HG03342 (cell line): ENCODE measurements around the gene SLC39A9.
"Not testable (repeated sequence)": the region's sequence is repeated elsewhere in the genome, so short reads cannot be mapped to it uniquely, and the experiment has no call there.

Experiments
- ATAC-seq: cut with Tn5 transposase; IDR thresholded peaks from one replicate; pipeline ENCODE4 v1.9.1; 2021; ENCODE audit warnings: mild to moderate bottlenecking, moderate library complexity; ENCODE audit not compliant: unreplicated experiment

Gene SLC39A9

DNA sequence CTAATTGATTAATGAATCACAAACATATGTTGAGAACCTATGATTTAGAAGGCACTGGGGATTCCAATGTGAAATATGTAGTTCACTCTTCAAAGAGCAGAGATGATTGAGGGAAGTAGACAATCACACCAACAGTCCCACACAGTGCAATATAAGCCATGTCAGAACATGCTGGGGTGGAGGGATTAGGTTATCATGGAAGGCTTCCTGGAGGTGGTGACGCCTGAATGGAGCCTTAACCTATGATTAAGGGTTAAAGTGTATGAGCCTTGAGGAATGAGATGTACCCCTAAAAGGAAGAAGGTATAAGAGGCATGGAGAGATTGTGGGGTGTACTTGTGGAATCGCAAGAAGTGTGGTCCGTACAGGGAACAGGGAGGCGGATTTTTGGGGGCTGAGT, 31.7 kb upstream of the SLC39A9 start:
- ATAC-seq, result no peak

DNA sequence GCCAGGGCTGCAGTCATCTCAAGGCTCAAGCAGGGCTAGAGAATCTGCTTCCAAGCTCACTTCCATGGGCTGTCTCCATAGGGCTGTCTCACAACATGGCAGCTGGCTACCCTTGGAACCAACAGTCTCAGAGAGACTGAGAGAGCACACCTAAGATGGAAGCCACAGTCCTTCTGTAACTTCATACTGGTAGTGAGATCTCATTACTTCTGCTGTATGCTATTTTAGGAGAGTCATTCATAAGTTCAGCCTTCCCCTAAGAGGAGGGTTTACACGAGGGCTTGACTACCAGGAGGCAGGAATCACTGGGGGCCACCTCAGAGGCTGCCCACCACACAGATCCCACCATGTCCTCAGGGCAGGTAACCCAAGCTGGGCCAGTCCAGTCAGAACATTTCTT, 30.1 kb upstream of the SLC39A9 start:
- no peak for ATAC-seq

DNA sequence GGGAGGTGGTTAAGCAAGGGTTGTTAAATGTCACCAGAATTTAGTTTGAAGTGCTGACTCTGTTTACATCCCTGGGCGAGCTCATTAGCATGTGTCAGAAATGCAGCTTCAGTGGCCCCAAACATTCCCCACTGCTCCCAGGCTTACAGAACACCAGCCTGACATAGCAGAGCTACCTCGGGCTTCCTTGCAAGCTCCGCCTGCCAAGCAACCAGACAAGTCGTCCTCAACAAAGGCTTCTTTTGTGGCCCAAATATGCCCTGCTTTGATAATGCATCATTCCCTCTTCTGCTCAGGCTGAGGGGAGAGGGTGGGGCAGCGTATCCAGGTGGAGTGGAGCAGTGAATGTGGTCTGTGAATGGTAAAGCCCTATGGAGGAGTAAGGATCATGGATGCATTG, 28.4 kb upstream of the SLC39A9 start:
- no peak for ATAC-seq

DNA sequence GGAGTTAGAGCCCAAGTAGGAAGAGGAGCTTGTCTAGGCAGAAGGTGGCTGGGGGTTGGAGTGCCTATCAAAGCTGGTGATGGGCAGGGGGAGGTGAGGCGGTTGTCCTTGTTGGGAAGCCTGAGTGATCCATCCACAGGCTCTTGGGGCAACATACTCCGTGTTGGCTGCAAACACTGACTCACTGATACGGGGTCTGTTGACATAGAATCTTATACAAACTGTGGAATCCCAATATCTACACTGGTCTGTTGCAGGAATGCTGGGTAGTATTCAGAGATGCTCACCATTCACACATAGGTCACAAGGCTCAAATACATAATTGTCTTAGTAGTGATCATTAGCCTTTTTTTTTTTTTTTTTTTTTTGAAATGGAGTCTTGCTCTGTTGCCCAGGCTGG, 26.3 kb upstream of the SLC39A9 start:
- ATAC-seq, result no peak

DNA sequence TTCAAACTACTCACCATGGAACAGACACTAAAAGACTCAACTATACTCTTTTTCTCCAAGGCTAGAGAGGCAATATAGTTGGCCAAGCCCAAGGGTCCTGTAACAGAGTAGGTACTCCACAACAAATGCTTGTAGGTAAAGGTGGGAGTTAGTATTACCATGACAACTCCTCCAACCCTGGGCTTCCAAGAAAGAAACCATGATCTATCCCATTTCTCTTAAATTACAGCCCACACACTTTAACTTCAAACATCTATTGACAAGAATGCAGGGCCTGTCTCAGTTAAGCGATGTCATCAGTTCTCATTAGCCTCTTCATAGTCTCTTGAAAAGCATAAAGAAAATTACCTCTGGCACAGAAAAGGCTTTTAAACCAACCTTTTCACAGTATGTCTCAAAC, 25.4 kb upstream of the SLC39A9 start:
- no peak for ATAC-seq

DNA sequence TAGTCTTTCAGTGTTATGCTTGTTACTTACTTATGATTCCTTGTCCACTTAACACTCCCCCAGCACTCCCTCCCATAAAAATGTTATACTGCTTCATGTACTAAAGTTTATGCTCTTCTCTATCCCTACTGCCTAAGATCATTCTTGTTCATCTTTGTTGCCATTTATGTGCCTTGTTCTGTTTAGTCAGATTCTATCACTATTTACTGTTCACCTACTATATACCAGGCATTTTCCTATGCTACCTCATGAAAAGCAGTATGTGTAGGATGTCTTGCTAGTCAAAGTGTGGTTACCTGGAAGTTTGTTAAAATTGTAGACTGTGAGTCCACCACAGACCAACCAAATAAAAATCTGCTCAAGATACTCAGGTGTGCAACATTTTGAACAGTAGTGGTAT, 24.3 kb upstream of the SLC39A9 start:
- ATAC-seq, result no peak

DNA sequence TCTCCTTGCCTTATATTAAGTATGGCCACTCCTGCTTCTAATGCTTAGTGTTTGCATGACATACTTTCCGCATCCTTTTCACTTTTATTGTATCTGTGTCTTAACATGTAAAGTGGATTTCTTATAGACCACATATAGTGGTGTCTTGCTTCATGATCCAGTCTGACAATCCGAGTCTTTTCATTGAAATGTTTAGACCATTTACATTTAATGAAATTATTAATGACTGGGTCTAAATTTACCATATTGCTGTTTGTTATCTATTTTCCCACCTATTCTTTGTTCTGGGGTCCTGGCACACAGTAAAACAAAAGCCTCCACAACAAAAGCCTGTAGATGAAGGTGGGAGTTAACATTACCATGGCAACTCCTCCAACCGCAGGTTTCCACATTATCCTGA, 23.3 kb upstream of the SLC39A9 start:
- no peak for ATAC-seq

DNA sequence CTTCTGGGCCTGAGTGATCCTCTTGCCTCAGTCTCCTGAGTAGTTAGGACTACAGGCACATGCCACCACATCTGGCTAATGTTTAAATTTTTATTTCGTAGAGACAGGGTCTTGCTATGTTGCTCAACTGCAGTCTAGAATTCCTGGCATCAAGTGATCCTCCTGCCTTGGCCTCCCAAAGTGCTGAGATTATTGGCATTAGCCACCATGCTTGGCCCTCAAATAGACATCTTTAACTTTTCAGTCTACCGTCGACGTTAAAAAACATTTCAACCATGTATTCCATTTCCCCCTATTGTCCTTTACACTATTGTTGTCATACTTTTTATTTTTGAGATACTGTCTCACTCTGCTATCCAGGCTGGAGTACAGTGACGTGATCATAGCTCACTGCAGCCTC, 22.8 kb upstream of the SLC39A9 start:
- ATAC-seq, result no peak

DNA sequence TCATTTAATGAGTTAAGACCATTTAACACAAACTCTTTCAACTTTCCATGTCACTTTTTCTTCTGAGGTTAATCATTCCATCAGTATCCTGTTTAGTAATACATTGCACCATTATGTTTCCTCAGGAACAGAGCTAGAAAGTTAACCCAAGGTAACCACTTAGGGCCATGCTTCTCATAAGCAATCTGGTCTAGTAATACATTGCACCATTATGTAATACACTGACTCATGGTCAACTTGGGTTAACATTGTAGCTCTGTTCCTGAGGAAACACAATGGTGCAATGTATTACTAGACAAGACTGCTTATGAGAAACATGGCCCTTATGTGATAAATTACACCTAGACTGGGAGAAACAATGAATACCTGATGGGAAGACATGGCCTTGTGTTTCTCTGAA, 22.1 kb upstream of the SLC39A9 start:
- ATAC-seq, result no peak

DNA sequence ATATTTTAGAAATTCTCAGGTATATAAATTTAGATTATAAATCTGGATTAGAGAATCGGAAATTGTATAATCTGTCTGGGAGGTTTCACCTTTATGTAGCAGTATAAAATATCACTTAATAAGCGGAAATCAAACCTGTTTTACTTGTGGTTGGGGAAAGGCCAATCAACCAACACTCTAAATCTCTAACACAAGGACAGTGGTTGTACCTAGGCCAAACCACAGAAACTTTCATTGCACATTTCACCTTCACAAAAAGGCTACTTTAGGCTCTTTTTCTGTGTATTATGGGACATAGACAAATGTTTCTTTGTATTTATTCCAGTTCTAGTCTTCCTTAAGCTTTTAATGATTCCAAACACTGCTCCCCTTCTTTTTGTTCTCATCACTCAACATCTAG, 20.2 kb upstream of the SLC39A9 start:
- no peak for ATAC-seq

DNA sequence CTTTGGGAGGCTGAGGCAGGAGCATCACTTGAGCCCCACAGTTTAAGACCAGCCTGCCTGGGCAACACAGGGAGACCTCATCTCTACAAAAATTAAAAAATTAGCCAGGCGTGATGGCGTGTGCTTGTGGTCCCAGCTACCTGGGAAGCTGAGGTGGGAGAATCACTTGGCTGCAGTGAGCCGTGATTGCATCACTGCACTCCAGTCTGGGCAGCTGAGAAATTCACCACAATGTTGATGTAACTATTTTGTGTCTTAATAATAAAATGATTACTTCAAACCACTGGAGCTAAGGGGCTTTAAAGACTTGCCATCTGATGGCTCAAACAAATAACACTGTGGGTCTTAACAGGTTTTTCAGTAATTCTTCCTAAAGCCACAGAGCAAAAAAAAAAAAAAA, 11.2 kb upstream of the SLC39A9 start:
- ATAC-seq, result no peak

DNA sequence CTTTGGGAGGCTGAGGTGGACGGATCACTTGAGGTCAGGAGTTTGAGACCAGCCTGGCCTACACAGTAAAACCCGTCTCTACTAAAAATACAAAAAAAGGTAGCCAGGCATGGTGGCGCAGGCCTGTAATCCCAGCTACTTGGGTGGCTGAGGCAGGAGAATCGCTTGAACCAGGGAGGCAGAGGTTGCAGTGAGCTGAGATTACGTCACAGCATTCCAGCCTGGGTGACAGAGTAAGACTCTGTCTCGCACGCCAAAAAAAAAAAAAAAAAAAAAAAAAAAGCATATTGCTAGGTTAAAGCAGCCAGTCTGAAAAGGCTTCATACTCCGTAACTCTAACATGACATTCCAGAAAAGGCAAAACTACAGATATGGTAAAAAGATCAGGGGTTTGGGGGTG, 7.1 kb upstream of the SLC39A9 start:
- ATAC-seq, result not testable (repeated sequence)

DNA sequence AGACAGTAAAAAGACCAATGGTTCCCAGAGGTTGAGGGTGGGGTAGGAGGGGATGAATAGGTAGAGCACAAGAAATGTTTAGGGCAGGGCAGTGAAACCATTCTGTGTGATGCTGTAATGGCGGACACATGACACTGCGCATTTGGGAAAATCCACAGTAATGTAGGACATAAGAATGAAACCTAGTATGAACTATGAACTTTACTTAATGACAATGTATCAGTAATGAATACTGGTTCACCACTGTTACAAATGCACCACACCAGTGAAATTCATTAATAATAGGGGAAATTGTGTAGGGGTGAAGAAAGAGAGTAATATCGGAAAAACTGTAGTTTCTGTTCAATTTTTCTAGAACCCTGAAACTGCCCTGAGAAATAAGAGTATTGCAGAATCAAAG, 6.0 kb upstream of the SLC39A9 start:
- no peak for ATAC-seq

DNA sequence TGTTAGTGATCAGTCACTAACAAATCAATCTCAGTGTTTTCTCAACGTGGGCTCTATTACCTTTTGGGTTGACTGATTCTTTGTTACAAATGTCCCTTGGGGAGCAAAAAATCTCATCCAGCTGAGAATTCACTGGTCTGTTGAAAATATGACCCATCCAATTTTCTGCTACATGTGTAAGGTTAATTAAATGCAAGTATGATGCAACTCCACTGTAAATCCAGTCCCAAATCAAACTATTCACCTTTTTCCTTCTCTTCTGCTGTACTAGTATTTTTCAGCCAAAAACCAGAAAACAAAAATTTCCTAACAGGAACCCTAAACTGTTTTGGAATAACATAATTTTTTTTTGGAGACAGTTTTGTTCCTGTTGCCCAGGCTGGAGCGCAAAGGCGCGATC, 2.6 kb upstream of the SLC39A9 start:
- no peak for ATAC-seq

DNA sequence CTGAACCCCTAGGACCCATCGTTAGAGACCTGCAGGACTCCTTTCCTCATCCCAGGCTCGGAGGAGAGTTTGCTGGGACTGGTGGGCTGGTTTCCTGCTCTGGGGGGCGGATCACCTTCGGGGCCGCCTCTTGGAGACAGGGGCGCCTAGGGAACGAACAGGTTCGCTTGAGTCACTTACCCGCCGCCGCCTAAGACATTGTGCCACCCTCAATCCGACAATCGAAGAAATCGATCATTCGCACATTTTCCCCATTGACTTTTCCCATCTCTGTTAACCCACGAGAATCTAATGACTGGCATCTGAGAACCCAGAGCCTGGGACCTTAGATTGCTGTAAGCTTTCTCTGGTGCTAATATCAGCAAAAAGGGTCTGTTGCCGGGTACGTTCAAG, 322 bp downstream of the SLC39A9 start:
- ATAC-seq, result peak; percentile 13

DNA sequence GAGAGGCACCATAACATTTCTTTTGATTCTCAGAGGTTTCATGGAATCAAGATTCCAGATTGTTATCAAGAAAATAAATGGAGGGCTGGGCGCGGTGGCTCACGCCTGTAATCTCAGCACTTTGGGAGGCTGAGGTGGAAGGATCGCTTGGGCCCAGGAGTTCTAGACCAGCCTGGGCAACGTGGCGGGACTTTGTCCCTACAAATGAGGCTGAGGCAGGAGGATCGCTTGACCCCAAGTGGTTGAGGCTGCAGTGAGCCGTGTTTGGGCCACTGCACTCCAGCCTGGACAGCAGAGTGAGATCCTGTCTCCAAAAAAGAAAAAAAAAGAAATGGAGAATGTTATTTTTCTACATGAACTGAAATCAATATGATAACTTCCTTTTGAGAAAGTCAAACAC, 1.3 kb downstream of the SLC39A9 start:
- ATAC-seq, result no peak

DNA sequence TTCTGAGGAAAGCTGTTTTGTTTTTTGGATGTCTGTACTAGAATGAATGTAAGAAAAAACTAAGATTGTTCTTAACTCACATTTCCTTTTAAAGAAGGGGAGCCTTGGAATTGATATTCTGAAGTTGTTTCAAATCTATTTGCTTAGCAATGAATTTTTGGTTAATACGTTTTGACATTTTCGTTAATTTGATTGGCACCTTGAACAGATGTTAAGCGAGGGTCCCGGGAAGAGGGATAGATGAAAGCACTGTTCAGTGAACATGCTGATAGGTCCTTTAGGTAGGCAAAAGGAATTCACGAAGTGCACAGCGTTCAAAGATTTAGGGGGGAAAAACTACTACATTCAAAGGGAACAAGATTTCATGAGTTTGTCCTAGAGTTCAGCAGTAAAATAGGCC, 1.7 kb downstream of the SLC39A9 start:
- ATAC-seq, result no peak

DNA sequence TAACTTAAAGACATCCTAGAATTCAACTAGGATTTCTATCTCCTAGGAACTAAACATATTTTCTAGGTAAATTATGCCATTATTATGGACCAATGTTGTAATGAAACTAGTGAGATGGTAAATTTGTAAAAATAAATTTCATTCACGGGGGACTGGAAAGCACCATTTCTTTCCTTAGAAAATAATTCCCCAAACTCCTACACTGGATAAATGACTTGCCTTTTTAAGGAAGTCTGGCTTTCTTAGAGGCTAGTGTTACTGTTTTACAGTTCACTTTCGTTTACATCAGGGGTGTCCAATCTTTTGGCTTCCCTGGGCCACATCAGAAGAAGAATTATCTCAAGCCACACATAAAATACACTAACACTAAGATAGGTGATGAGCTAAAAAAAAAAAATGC, 3.3 kb downstream of the SLC39A9 start:
- ATAC-seq, result no peak

DNA sequence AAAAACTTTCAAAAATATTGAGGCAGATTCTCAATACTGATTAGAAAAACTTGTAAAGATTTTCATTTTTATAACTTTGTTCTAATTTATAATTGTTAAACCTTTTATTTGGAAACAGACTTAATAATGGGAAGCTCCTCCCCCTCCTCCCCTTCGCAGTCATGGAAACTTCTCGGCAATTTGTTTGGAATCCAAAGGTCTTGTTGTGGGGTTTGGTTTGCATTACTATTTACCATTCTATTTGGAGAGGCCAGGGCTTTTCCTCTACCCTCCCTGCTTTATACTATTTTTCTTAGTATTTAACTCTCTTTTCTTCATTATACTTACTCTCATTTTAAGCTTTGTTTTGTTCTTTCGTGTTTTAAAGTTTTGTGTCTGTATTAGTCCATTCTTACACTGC, 6.0 kb downstream of the SLC39A9 start:
- ATAC-seq, result no peak

DNA sequence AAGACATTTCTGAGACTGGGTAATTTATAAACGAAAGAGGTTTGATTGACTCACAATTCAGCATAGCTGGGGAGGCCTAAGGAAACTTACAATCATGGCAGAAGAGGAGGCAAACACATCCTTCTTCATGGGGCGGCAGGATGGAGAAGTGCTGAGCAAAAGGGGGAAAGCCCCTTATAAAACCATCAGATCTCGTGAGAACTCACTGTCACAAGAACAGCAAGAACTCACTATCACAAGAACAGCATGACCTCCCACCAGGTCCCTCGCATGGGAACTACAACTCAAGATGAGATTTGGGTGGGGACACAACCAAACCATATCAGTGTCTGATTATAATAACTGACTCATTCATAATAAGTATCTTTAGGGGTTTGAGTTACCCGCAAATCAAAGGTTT, 6.4 kb downstream of the SLC39A9 start:
- no peak for ATAC-seq

DNA sequence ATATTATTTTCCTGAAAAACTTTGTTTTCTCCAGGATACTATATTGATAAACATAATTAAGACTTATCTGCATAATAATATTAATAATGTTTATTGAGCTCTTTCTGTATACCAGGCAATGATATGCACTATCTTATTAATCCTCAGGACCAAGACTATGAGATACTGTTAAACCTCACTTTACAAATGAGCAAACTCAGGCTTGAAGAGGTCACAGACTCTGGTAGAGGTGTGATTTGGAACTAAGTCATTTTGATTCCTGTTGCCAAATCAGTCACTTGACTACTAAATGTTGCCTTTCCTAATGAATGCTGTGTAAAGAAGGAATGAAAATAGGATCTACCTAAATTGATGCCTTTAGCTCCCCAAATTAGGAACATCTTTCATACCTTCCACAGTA, 7.3 kb downstream of the SLC39A9 start:
- no peak for ATAC-seq

DNA sequence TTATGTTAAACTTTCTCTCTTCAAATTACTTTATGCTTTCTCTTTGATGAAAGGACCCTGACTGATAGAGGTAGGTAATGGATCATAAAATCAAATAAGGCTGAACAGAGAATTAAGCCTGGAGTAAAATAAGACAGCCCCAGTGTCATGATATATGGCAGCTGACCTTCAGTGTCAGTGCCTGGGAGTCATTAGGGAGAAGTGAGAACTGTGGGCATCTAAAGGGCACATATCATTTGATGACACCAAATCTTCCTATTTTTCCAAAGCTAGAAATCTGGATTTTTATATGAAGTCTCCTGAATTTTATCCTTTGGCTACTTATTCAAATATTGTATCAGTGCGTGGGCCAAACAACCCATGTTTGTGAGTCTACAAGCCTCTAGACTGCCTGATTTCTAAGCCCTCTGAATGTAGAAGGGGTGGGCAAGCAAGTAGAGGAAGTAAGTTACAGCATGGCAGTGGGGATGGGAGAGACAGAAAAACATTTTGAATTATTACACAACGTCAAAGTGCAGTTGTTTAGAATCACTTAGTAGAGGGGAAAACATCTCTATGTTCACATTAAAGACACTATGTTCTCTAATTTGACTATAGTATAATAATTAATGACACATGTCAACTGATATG, 10.0 kb downstream of the SLC39A9 start:
- no peak for ATAC-seq

DNA sequence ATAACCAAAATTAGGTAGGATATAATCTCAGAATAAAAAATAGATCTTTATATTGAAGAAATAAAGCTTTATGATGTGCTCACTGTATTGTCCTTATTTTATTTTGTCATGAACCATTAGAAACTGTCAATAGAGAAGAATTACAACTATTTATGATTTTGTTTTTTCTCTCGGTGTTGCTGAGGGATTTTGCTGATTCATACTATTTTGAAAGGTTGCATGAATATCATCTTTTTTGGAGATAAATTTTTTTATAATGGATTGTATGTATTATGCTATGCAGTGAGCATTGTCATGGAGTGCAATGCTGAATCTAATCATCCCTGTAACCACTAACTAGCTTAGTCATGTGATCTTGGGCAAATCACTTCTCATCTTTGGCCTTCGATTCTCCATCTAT, 15.0 kb downstream of the SLC39A9 start:
- no peak for ATAC-seq

DNA sequence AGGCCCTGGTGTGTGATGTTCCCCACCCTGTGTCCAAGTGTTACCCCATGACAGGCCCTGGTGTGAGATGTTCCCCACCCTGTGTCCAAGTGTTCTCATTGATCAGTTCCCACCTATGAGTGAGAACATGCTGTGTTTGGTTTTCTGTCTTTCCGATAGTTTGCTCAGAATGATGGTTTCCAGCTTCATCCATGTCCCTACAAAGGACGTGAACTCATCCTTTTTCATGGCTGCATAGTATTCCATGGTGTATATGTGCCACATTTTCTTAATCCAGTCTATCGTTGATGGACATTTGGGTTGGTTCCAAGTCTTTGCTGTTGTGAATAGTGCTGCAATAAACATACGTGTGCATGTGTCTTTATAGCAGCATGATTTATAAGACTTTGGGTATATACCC, 17.6 kb downstream of the SLC39A9 start:
- not testable (repeated sequence) for ATAC-seq
